GM23338 (cell line): Measurements from ENCODE around the gene ZNF552. TPM values are rescaled to one million over a fixed set of nuclear protein-coding genes. Genes with fewer than 3 reads are reported as not detected.
"Not testable (repeated sequence)": the region's sequence is repeated elsewhere in the genome, so short reads cannot be mapped to it uniquely, and the experiment has no call there.

Source experiments
- ATAC-seq: fragments of 200-7000 bp; cut with Tn5 transposase; 3 replicates; pipeline ENCODE4 v1.9.1; 2020
- DNase-seq: peaks from one replicate; pipeline ENCODE4 v3.0.0-alpha.2; 2015; ENCODE audit warnings: low spot score
- H2AFZ ChIP-seq: fragments of 200-600 bp; sonication (generic); 2 replicates; pipeline ENCODE4 v1.8.0; 2016; ENCODE audit warnings: antibody characterized with exemption, mild to moderate bottlenecking, moderate library complexity
- H3F3A ChIP-seq: fragments of 200-600 bp; sonication (generic); replicated peaks from 2 replicates; pipeline ENCODE4 v1.8.0; 2017; ENCODE audit warnings: antibody characterized with exemption, mixed run types, low read depth
- H3K27ac ChIP-seq: fragments of 200-600 bp; sonication (generic); 2 replicates; pipeline ENCODE4 v1.6.1; 2016; ENCODE audit warnings: low read depth
- H3K27me3 ChIP-seq: fragments of 200-600 bp; sonication (generic); 2 replicates; pipeline ENCODE4 v1.8.0; 2016; ENCODE audit warnings: mild to moderate bottlenecking, mixed run types, moderate library complexity; ENCODE audit not compliant: insufficient read depth
- H3K36me3 ChIP-seq: fragments of 200-600 bp; sonication (generic); 2 replicates; pipeline ENCODE4 v1.8.0; 2016; ENCODE audit warnings: mild to moderate bottlenecking; ENCODE audit not compliant: insufficient read depth
- H3K4me1 ChIP-seq: fragments of 200-600 bp; sonication (generic); 2 replicates; pipeline ENCODE4 v1.8.0; 2016; ENCODE audit warnings: mild to moderate bottlenecking, moderate library complexity; ENCODE audit not compliant: insufficient read depth
- H3K4me2 ChIP-seq: fragments of 200-600 bp; sonication (generic); 2 replicates; pipeline ENCODE4 v1.7.1; 2017; ENCODE audit warnings: mixed run types
- H3K4me3 ChIP-seq: fragments of 200-600 bp; sonication (generic); 2 replicates; pipeline ENCODE4 v1.6.1; 2016; ENCODE audit warnings: mixed run types
- H3K79me2 ChIP-seq: fragments of 200-600 bp; sonication (generic); replicated peaks from 2 replicates; pipeline ENCODE4 v1.8.0; 2017; ENCODE audit warnings: mild to moderate bottlenecking; ENCODE audit not compliant: insufficient read depth
- H3K9me2 ChIP-seq: fragments of 200-600 bp; sonication (generic); 2 replicates; pipeline ENCODE4 v1.8.0; 2017; ENCODE audit not compliant: insufficient read depth
- H4K20me1 ChIP-seq: fragments of 200-600 bp; sonication (generic); replicated peaks from 2 replicates; pipeline ENCODE4 v1.8.0; 2017; ENCODE audit warnings: mild to moderate bottlenecking; ENCODE audit not compliant: insufficient read depth
- H3K27ac Mint-ChIP-seq: 2 replicates; pipeline ENCODE4 v1.8.0; 2020; ENCODE audit warnings: inconsistent platforms, mild to moderate bottlenecking, moderate library complexity, mixed read lengths
- H3K27me3 Mint-ChIP-seq: 3 replicates; pipeline ENCODE4 v1.8.0; 2022; ENCODE audit warnings: low read depth, mild to moderate bottlenecking, moderate library complexity, mixed read lengths, inconsistent platforms; ENCODE audit not compliant: insufficient read depth, poor library complexity
- H3K36me3 Mint-ChIP-seq: 3 replicates; pipeline ENCODE4 v1.8.0; 2021; ENCODE audit warnings: low read depth, mild to moderate bottlenecking, inconsistent platforms, moderate library complexity, mixed read lengths
- H3K4me1 Mint-ChIP-seq: 3 replicates; pipeline ENCODE4 v1.8.0; 2020; ENCODE audit warnings: mild to moderate bottlenecking, inconsistent platforms, mixed read lengths
- H3K4me3 Mint-ChIP-seq: 3 replicates; pipeline ENCODE4 v1.8.0; 2021; ENCODE audit warnings: moderate library complexity, mild to moderate bottlenecking, inconsistent platforms, mixed read lengths
- H3K9me3 Mint-ChIP-seq: 3 replicates; pipeline ENCODE4 v1.8.0; 2020; ENCODE audit warnings: moderate library complexity, mild to moderate bottlenecking, inconsistent platforms, mixed read lengths
- ETS1 ChIP-seq: IDR thresholded peaks from 2 replicates; pipeline ENCODE4 v1.6.1; 2016; ENCODE audit warnings: antibody characterized with exemption
- POLR2AphosphoS5 ChIP-seq: IDR thresholded peaks from 2 replicates; pipeline ENCODE4 v1.6.1; 2016; ENCODE audit warnings: antibody characterized with exemption, low read depth
- polyA plus RNA-seq: library from polyadenylated mRNA; unstranded; fragments of >200 nt; fragmentation: Nextera tagmentation; extraction: Ambion mirVana; gene quantifications from 2 replicates; pipeline ENCODE4 v1.2.1, GENCODE V29; 2016
- total RNA-seq: library from RNA; depleted of rRNA; stranded (reverse); fragments of >200 nt; shearing (Covaris generic); gene quantifications from 2 replicates; pipeline ENCODE4 v1.2.3, GENCODE V29; 2014

ZNF552 gene
- total and polyA plus RNA-seq, 2 experiments from 2014 or later, result 11.7 to 15.7 TPM

GRCh38 chr19:57849666-57850473, 35.2 kb upstream of the ZNF552 start, which contains the start of gene ZNF587:
Gene ZNF587, plus strand, starts transcription at chr19:57849859. Its CDS starts 180 bp downstream, at chr19:57850039.
- Mint-ChIP-seq H3K36me3 (peaks cover 51% of the 10 kb centered on the region), H3K4me1 (peaks cover 16% of the 10 kb centered on the region), H3K27ac (peak within 1 kb of the TSS; percentile 99), H3K4me3 (peak within 1 kb of the TSS; percentile 96)
- TF ChIP-seq POLR2AphosphoS5 (peak; percentile 87), ETS1 (peak; percentile 91)
- not testable (repeated sequence) for H3K9me2 ChIP-seq, H3K27me3 ChIP-seq, H3K9me3 Mint-ChIP-seq, H3K27me3 Mint-ChIP-seq, H3K4me1 ChIP-seq, H2AFZ ChIP-seq, H3K36me3 ChIP-seq
- Histone ChIP-seq H3K27ac (peak within 1 kb of the TSS; percentile 85), H3K79me2 (peaks cover 73% of the 10 kb centered on the region), H3K4me3 (peak within 1 kb of the TSS; percentile 73), H4K20me1 (peaks cover 57% of the 10 kb centered on the region), H3F3A (peaks cover 50% of the 10 kb centered on the region), H3K4me2 (peak within 1 kb of the TSS; percentile 81)
- ATAC-seq (peak; percentile 90), DNase-seq (peak; percentile 95)

GRCh38 chr19:57849162-57849665, 34.5 kb upstream of the ZNF552 start:
- H3K4me2 ChIP-seq, H3K4me1 ChIP-seq, H3K9me2 ChIP-seq, H3K36me3 ChIP-seq, H3K27me3 ChIP-seq, H2AFZ ChIP-seq, H3K9me3 Mint-ChIP-seq, H3K27me3 Mint-ChIP-seq: not testable (repeated sequence)
- Mint-ChIP-seq H3K4me3 (peak overlapping the region; percentile 96), H3K27ac (peak overlapping the region; percentile 99), H3K36me3 (peaks cover 51% of the 10 kb centered on the region), H3K4me1 (peaks cover 16% of the 10 kb centered on the region)
- peaks cover 54% of the 10 kb centered on the region for H3F3A ChIP-seq
- DNase-seq, result peak; percentile 40
- peak overlapping the region; percentile 82 for H3K27ac ChIP-seq
- H3K4me3 ChIP-seq, result peak overlapping the region; percentile 73
- peaks cover 75% of the 10 kb centered on the region for H3K79me2 ChIP-seq
- H4K20me1 ChIP-seq, result peaks cover 60% of the 10 kb centered on the region
- peak; percentile 52 for ATAC-seq

- not testable (repeated sequence) for H3K4me1 ChIP-seq
These were observed 32.5 kb upstream of the ZNF552 start for GRCh38 chr19:57847164-57847563.

More at GRCh38 chr19:57847164-57847563, 32.5 kb upstream of the ZNF552 start:
- not testable (repeated sequence) for H3K27me3 Mint-ChIP-seq, H3K27ac Mint-ChIP-seq, H3K4me2 ChIP-seq, H3K4me3 ChIP-seq, ATAC-seq, H3K9me2 ChIP-seq, H3K27me3 ChIP-seq, H3K9me3 Mint-ChIP-seq, DNase-seq, H3K4me3 Mint-ChIP-seq, H2AFZ ChIP-seq
- peaks cover 51% of the 10 kb centered on the region for H3K36me3 Mint-ChIP-seq
- Histone ChIP-seq H3F3A (peaks cover 57% of the 10 kb centered on the region), H3K27ac (peak overlapping the region; percentile 21; the same call in 1 of the 2 replicates), H4K20me1 (peaks cover 59% of the 10 kb centered on the region), H3K36me3 (peaks cover 14% of the 10 kb centered on the region), H3K79me2 (peaks cover 77% of the 10 kb centered on the region)
- H3K4me1 Mint-ChIP-seq, result peaks cover 16% of the 10 kb centered on the region
